Measurements from ENCODE around the gene RSPH9.
"Not testable (repeated sequence)": the region's sequence is repeated elsewhere in the genome, so short reads cannot be mapped to it uniquely, and the experiment has no call there.

Gene RSPH9

DNA sequence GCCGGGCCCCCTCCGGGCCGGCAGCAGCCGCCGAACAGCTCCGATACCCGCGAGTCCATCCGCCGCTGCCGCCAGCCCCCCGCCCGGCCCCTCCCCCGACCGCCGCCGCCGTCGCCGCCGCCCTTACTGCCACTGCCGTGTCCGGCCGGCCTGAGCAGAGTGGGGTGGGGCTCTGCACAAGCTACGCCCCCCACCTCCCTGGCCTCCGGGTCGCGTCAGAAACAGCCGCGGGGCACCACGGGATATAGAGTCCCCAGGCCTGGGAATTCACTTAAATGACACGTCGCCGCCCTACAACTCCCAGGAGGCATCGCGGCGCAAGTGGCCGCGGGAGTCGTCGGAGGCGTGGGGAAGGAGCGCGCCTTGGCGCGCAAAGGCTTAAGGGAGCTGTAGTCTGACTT lies 15.7 kb upstream of the RSPH9 start, which contains the start of gene GTPBP2:
Gene GTPBP2 (minus strand): TSS at position 161 of the 401 bp plus-strand sequence. CDS start 102 bp downstream, at position 59.
- peak; percentile 93 for DNase-seq (ENCODE audit: low read depth)

- peak; percentile 82 for DNase-seq (ENCODE audit: low read depth)
Observed at GRCh38 chr6:43629505-43630300, 15.1 kb upstream of the RSPH9 start.

- DNase-seq (ENCODE audit: low read depth), result no peak
Observed at GRCh38 chr6:43630980-43631619, 13.7 kb upstream of the RSPH9 start.

- not testable (repeated sequence) for DNase-seq (ENCODE audit: low read depth)
Observed at GRCh38 chr6:43633002-43633401, 11.8 kb upstream of the RSPH9 start.

GRCh38 chr6:43634702-43635303 lies 10.0 kb upstream of the RSPH9 start:
- DNase-seq (ENCODE audit: low read depth), result no peak

DNA sequence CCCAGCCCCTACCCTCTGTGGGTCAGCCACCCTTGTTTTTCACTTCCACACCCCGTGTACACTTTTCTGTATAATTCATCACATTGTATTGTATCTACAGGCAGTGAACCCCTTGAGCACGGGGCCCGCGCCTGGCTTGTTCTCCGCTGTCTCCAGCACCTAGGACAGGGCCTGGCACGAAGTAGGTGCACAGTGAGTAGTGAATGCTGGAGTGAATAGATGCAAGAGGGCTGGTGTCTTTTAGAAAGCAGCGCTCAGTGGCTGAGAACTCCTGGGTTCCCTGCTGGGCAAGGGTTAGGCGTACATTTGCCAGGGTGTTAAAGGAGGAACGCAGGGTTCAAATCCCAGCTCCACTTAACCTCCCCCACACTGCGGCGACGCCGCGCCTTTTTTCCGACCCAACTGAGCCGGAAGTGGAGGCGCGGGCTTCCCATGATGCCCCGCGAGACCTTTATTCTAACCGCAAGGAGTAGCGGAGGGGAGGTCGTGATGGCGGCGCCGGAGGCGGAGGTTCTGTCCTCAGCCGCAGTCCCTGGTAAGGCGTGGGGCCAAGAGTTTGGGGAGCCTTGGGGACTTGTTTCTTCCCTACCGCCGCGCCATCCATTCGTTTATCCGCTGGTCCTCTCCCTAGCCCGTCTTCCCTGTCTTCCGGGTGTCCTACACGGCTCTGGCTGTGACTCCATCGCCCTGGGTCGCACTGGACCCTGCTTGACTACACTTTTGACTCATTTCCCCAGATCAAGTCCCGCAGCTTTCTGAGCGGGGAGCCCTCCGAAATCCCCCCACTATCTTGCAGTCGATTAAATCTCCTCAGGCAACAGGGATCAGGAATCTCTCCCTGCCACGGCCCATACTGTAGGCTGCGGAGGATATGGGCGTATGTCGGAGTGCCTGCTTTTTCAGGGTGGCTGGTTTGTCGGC lies 9.2 kb upstream of the RSPH9 start, which contains the start of gene MAD2L1BP:
Gene MAD2L1BP (plus strand): TSS at position 454 of the 921 bp plus-strand sequence. CDS start 36 bp downstream, at position 490.
- peak; percentile 82 for DNase-seq (ENCODE audit: low read depth)

- no peak for DNase-seq (ENCODE audit: low read depth)
Observed at GRCh38 chr6:43636308-43636659, 8.6 kb upstream of the RSPH9 start.

GRCh38 chr6:43639984-43640800 lies 4.6 kb upstream of the RSPH9 start:
- no peak for DNase-seq (ENCODE audit: low read depth)

DNA sequence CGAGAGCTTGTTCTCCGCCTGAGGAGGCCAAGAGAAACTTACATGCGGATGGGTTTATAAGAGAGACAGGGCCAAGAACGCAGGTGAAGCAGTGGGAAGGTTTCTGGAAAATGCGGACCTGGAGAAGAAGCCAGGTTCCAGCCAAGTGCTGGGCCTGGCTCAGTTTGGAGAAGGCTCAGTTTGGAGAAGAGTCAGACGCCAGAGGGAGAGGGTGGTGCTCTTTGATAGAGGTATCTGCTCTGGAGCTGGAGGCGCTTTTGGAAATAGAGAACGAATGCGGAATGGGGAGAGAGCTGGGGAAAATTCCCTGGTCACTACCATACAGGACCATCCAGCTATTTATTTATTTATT lies 753 bp downstream of the RSPH9 start:
- no peak for DNase-seq (ENCODE audit: low read depth)

GRCh38 chr6:43647613-43648012 lies 2.8 kb downstream of the RSPH9 start:
- DNase-seq (ENCODE audit: low read depth), result no peak

DNA sequence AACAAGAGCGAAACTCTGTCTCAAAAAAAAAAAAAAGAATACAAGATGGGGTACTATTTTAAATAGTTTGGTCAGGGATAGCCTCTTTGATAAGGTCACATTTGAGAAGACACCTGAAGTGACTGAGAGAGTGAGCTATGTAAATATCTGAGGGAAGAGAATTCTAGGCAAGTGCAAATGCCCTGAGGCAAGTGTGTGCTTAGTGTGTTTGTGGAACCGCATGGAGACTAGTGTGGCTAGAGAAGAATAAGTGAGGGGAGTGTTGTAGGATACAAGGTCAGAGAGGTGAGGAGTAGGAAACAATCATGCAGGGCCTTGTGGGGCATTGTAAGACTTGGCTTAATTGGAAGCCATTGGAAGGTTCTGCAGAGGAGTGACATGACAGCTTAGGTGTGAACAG lies 3.4 kb downstream of the RSPH9 start:
- no peak for DNase-seq (ENCODE audit: low read depth)

DNA sequence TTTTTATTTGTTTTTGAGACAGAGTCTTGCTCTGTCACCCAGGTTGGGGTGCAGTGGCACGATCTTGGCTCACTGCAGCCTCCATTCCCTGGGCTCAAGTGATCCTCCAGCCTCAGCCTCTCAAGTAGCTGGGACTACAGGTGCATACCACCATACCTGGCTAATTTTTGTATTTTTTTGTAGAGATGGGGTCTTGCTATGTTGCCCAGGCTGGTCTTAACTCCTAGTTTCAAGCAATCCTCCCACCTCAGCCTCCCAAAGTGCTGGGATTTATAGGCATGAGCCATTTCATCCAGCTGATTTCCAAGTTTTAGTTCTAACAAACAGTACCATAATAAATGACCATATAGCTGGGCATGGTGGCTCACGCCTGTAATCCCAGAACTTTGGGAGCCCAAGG lies 8.0 kb downstream of the RSPH9 start:
- DNase-seq (ENCODE audit: low read depth), result not testable (repeated sequence)

- DNase-seq (ENCODE audit: low read depth), result no peak
Observed at GRCh38 chr6:43657221-43657802, 12.5 kb downstream of the RSPH9 start.

GRCh38 chr6:43658161-43658560 lies 13.3 kb downstream of the RSPH9 start:
- DNase-seq (ENCODE audit: low read depth), result no peak

- not testable (repeated sequence) for DNase-seq (ENCODE audit: low read depth)
Observed at GRCh38 chr6:43662948-43663347, 18.1 kb downstream of the RSPH9 start.

- no peak for DNase-seq (ENCODE audit: low read depth)
Observed at GRCh38 chr6:43665376-43665775, 20.5 kb downstream of the RSPH9 start.

DNA sequence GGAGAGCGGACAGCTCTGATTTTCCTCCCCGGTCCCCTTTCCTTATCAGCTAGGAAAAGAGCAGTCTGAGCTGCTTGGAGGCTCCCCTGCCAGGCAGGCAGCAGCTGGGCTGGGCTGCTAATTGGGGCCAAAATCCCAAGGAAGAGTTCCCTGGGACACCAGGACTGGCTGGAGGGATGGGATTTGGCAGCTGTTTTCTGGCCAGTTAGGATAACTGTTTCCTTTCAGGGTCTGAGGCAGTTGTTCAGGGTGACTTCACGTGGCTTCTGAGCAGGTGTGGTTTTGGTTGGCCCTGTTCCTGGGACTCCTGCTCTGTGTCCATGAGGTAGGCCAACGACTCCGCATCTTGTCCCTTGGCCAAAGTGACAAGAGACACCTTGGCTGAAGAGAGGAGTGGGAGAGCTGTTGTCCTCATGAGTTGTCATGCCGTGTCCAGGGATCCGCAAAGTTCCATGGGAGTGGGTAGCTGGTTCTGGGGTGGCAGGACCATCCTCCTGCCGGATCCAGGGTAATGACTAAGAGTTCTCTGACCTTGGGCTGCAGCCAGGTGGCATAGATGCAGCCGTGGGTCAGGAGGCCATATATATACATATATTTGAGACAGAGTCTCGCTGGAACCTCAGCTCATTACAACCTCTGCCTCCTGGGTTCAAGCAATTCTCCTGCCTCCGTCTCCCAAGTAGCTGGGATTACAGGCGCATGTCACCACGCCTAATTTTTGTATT lies 21.5 kb downstream of the RSPH9 start:
- DNase-seq (ENCODE audit: low read depth), result no peak

DNA sequence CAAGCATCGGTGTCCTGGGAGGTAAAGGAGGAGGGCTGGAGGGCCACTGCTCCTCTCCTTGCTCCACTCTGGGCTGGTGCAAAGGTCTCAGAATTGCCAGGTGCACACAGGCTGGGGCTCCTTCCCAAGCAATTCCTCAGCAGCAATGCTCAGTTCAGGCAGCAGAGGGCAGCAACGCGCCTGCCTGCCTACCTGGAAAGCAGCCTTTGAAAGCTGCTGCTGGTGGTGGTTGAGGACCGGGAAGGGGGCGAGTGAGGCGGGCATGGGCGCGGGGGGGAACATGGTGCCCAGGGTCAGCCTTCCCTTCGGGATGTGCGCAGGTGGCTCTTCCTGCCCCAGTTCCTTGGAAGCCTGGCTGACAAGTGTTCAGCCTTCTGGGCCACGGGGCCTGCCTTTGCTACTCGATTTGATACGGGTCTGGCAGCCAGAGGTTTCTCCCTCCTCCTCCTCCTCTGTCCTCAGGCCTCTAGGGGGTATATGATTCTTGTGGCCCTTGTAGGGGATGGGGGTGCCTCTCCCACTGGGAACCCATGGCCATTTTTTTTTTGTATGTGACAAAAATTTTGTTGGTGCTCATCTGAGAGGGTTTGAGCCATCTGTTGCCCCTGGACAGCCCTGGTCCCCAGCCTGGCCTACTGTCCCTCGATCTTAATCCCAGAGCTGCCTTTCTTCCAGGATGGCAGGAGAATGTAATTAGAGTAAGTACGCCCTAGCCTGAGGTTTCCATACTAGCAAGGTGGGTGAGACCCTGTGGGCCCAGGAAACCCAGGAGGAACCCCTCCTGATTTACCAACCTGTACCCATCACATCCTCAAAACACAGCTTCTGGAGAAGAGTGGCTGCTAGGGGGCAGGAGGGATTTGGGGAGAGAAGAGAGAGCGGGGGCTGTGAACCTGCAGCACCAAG lies 22.7 kb downstream of the RSPH9 start:
- DNase-seq (ENCODE audit: low read depth), result peak; percentile 61
